HG03103 (cell line): Measurements from ENCODE around the gene HDAC8.
A peak's percentile ranks its signal among the peaks of the same experiment; 100 is the strongest.
"Not testable (repeated sequence)": the region's sequence is repeated elsewhere in the genome, so short reads cannot be mapped to it uniquely, and the experiment has no call there.

Source experiments
- ATAC-seq: cut with Tn5 transposase; IDR thresholded peaks from one replicate; pipeline ENCODE4 v1.9.1; 2021; ENCODE audit warnings: low read depth; ENCODE audit not compliant: unreplicated experiment

Gene HDAC8

GRCh38 chrX:72572248-72573157 lies at the start of gene HDAC8:
Gene HDAC8 (minus strand): TSS chrX:72572843. CDS start chrX:72572761, 82 bp downstream.
- peak; percentile 93 for ATAC-seq

DNA sequence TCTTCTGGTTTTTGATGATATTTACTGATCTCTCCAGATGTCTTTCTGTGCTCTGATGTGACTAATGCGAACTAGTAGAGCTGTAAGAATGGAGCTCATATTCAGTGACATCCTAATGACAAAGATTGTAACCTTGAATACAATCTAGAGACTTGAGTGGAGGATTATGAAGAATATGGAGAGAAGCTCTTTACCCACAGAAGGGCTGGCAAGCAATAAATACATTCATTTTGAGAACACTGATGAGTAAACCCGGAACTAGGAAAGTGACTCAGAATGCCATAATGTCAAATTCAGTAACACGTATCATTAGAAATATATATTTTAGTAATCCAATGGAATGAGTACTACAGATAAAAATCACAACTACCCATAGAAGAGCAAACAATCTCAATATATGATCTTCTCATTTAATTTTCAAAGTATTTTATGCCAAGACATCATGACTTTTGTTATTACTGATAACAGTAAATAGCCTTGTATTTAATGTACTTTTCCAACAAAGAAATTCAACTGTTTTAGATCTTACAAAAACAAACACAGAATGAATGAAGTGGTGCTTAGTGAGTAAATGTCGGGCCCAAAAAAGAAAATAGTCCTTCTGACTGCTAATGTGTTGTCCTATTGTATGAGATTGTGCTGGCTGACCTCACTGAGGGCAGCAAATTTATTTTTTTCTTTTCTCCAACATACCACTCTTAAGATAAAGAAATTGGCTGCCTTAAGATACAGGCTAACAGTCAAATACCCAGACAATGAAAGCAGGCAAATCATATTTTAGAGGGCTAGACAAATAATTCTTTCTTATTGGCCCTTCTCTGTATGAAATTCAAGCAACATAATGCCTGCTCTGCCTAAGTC lies 49.2 kb upstream of the HDAC8 start:
- peak; percentile 80 for ATAC-seq

DNA sequence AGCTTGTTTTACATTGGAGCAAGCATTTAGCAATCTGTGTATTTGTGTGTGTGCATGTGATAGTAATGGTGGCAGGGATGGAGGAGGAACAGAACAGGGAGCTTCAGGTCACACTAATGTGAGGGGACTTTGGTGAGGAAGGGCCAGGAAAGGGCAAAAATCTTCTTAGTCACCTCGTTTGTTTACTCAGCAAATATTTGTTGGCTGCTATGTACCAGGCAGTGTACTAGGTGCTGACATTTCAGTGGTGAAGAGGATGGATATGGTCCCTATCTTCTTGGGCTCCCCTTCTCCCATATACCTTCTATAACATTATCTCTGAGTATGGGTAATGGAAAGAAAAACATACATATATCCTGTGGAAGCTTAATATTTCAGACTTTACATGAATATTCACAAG lies 48.5 kb upstream of the HDAC8 start:
- no peak for ATAC-seq

GRCh38 chrX:72620550-72621145 lies 48.0 kb upstream of the HDAC8 start:
- ATAC-seq = no peak

- no peak for ATAC-seq
These were observed 36.7 kb upstream of the HDAC8 start for GRCh38 chrX:72609313-72609712.

GRCh38 chrX:72604705-72605104 lies 32.1 kb upstream of the HDAC8 start:
- no peak for ATAC-seq

GRCh38 chrX:72604112-72604511 lies 31.5 kb upstream of the HDAC8 start:
- no peak for ATAC-seq

- not testable (repeated sequence) for ATAC-seq
These were observed 18.4 kb upstream of the HDAC8 start for GRCh38 chrX:72591038-72591437.

DNA sequence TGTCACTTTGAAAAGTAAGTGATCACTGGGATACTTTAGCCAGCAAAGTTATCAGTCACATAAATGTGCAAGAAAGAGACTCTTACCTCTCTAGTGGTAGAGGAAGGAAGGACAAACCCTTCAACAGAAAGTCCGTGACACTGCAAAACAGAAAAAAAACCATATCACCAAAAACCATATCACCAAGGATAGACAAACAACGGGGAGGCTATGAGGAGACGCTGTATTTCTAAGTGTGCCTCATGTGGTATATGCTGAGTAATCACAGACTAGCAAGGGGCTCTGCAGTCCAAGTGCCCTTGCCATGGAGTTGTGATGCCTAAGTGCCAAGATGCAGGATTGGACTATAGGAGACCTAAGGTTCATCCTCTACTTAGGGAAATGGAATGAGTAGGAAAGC lies 11.5 kb upstream of the HDAC8 start:
- no peak for ATAC-seq

DNA sequence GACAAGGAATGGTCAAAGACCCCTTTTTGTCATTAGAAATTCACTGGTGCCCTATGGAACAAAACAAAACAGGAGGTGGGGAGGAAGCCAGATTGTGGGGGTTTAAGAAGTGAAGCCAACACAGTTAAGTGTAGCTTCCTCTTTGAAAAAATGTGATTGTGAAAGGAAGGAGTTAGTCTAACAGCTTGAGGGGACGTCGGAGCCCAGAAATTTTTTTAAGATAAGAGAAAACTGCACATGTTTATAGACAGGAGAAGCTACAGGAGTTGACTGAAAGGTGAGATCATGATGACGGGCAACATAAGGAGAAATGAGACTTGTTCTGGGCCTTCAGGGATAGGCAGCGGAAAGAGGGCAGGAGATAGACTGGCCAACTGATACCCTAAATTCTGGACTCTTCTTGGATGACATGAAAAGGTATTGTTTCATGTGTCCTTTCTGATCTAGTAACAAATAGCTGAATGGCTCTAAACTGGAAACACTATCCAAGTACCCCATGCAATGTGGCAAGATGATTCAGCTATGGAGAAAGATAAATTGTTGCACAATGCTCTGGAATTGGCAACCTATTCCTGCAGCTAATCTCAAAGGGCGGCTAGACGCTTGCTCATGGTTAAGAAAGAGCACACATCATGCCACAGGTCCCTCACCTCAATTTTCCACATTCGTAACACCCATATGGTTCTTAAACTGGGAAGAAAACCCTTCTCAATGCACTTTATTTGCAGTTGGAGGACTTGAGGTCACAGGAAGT lies 3.7 kb upstream of the HDAC8 start:
- ATAC-seq = no peak

- ATAC-seq = no peak
These were observed 492 bp upstream of the HDAC8 start for GRCh38 chrX:72573158-72573511.

DNA sequence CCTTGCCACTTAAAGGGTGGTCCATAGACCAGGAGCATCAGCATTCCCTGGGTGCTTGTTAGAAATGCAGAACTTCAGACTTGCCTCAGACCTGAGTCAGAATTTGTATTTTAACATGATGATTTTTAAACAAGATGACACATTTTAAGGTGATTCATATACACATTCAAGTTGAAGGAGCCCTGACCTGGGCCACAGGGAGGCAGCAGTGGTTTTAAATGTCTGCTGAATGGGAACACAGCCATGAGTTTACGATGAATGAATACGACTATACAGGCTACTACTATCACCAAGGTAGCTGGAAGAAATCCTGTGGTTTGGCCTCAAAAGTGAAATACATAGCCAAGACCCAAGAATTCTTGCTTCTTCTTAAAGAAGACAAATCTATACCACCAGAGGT lies 2.9 kb downstream of the HDAC8 start:
- no peak for ATAC-seq

DNA sequence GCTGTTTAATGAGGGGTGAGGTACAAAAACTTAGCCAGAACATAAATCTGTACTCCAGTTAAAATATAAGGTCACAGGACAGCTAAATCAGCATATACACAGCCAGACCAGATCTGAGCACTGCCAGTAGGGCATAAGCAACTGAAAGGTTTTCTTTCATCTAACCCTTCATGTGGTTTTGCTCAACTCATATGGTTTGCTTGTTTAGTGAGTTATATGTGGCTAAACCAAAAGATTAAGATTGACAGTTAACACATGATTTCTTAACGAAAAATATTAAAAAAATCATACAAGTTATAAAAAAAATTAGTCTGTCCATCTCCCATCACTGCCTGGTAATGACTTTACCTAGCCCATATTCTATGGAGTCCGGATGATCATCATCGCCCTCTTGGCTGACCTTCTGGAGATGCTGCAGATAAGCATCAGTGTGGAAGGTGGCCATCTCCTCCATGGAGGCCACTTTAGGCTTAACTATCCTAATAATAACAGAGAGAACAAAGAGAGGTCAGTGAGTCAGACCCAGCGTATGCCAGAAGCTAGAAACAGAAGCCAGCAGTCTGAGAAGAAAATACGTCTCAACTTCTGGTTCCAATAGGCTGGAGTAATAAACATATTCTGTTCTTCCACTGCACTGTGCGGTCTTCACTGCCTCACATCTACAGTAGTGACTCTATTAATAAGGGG lies 4.1 kb downstream of the HDAC8 start:
- ATAC-seq = no peak

GRCh38 chrX:72566448-72566847 lies 6.2 kb downstream of the HDAC8 start:
- ATAC-seq = no peak

DNA sequence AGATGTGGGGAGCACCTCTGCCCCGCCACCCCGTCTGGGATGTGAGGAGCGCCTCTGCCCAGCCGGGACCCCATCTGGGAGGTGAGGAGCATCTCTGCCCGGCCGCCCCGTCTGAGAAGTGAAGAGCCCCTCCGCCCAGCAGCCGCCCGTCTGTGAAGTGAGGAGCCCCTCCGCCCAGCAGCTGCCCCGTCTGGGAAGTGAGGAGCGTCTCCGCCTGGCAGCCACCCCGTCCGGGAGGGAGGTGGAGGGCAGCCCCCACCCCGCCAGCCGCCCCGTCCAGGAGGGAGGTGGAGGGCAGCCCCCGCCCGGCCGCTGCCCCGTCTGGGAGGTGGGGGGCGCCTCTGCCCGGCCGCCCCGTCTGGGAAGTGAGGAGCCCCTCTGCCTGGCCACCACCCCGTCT lies 13.0 kb downstream of the HDAC8 start:
- ATAC-seq = not testable (repeated sequence)

GRCh38 chrX:72554448-72555140 lies 18.0 kb downstream of the HDAC8 start:
- no peak for ATAC-seq

DNA sequence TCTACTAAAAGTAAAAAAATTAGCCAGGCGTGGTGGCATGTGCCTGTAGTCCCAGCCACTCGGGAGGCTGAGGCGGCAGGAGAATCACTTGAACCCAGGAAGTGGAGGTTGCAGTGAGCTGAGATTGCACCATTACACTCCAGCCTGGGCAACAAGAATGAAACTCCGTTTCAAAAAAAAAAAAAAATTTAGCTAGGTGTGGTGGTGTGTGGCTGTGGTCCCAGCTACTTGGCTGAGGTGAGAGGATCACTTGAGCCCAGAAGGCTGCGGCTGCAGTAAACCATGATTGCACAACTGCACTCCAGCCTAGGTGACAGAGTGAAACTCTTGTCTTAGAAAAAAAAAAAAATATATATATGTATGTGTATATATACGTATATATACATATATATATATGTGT lies 20.2 kb downstream of the HDAC8 start:
- not testable (repeated sequence) for ATAC-seq

DNA sequence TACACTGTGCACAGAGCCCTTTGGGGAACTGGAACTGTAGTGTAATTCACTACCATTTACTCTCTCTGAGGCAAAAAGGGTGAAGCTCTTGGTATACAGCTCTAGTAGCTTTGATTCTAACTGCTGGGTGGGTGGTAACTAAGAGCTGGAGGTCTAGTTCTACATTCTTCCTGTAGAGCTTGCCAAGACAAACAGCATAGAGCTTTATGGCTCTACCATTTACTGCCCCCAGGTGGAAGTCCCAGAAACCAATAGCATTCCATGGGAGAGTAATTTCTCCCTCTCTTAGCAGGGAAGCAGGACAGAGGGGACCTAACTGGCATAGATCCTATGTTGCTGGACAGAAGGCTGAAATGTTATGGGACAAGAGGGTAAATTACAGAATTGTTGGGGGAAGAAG lies 26.7 kb downstream of the HDAC8 start:
- no peak for ATAC-seq

- no peak for ATAC-seq
These were observed 32.3 kb downstream of the HDAC8 start for GRCh38 chrX:72540318-72540717.
